ES-I3 (cell line): ENCODE measurements around the gene EPB41L5.

Experiments
- H3K36me3 ChIP-seq: 2 replicates; pipeline ENCODE4 v1.6.1; 2013; ENCODE audit warnings: mild to moderate bottlenecking, low read length, control low read depth, moderate library complexity; ENCODE audit not compliant: insufficient read depth
- H3K4me1 ChIP-seq: 2 replicates; pipeline ENCODE4 v1.6.1; 2013; ENCODE audit warnings: mild to moderate bottlenecking, control low read depth, low read length; ENCODE audit not compliant: insufficient read depth
- H3K9ac ChIP-seq: 2 replicates; pipeline ENCODE4 v1.6.1; 2013; ENCODE audit warnings: low read depth, mild to moderate bottlenecking, low read length, moderate library complexity
- H3K9me3 ChIP-seq: 2 replicates; pipeline ENCODE4 v1.6.1; 2013; ENCODE audit warnings: mild to moderate bottlenecking, low read length, moderate library complexity; ENCODE audit not compliant: control insufficient read depth, insufficient read depth

EPB41L5 gene

GRCh38 chr2:120161190-120161589 lies 148.3 kb downstream of the EPB41L5 start:
- Histone ChIP-seq H3K9me3 (no peaks in the 10 kb centered on the region), H3K36me3 (peaks cover 4% of the 10 kb centered on the region; the same call in 1 of the 2 replicates), H3K9ac (no peak overlapping the region), H3K4me1 (no peaks in the 10 kb centered on the region)

GRCh38 chr2:120162716-120163115 lies 149.8 kb downstream of the EPB41L5 start:
- no peaks in the 10 kb centered on the region for H3K9me3 ChIP-seq
- H3K36me3 ChIP-seq: peaks cover 4% of the 10 kb centered on the region; the same call in 1 of the 2 replicates
- no peaks in the 10 kb centered on the region for H3K4me1 ChIP-seq
- H3K9ac ChIP-seq: no peak overlapping the region

- no peaks in the 10 kb centered on the region for H3K4me1 ChIP-seq
- no peaks in the 10 kb centered on the region; the same call in 1 of the 2 replicates for H3K36me3 ChIP-seq
Observed at GRCh38 chr2:120167272-120167671, 154.4 kb downstream of the EPB41L5 start.

GRCh38 chr2:120169020-120169419 lies 156.1 kb downstream of the EPB41L5 start:
- H3K36me3 ChIP-seq: no peaks in the 10 kb centered on the region; the same call in 1 of the 2 replicates
- no peaks in the 10 kb centered on the region for H3K9me3 ChIP-seq
- no peak overlapping the region for H3K9ac ChIP-seq
- no peaks in the 10 kb centered on the region for H3K4me1 ChIP-seq

More at GRCh38 chr2:120167272-120167671, 154.4 kb downstream of the EPB41L5 start:
- no peak overlapping the region for H3K9ac ChIP-seq
- no peaks in the 10 kb centered on the region for H3K9me3 ChIP-seq

- Histone ChIP-seq H3K9me3 (no peaks in the 10 kb centered on the region), H3K4me1 (peaks cover 4% of the 10 kb centered on the region; the same call in 1 of the 2 replicates), H3K9ac (no peak overlapping the region), H3K36me3 (no peaks in the 10 kb centered on the region; the same call in 1 of the 2 replicates)
Observed at GRCh38 chr2:120174963-120175581, 162.2 kb downstream of the EPB41L5 start.

GRCh38 chr2:120176526-120176925 lies 163.6 kb downstream of the EPB41L5 start:
- Histone ChIP-seq H3K9ac (no peak overlapping the region), H3K4me1 (peaks cover 4% of the 10 kb centered on the region; the same call in 1 of the 2 replicates), H3K36me3 (no peaks in the 10 kb centered on the region; the same call in 1 of the 2 replicates), H3K9me3 (no peaks in the 10 kb centered on the region)

- Histone ChIP-seq H3K4me1 (peaks cover 4% of the 10 kb centered on the region; the same call in 1 of the 2 replicates), H3K9ac (no peak overlapping the region), H3K9me3 (no peaks in the 10 kb centered on the region), H3K36me3 (no peaks in the 10 kb centered on the region; the same call in 1 of the 2 replicates)
Observed at GRCh38 chr2:120177001-120177621, 164.2 kb downstream of the EPB41L5 start.

- Histone ChIP-seq H3K36me3 (no peaks in the 10 kb centered on the region; the same call in 1 of the 2 replicates), H3K9me3 (no peaks in the 10 kb centered on the region), H3K4me1 (peaks cover 4% of the 10 kb centered on the region; the same call in 1 of the 2 replicates), H3K9ac (no peak overlapping the region)
Observed at GRCh38 chr2:120177973-120178372, 165.1 kb downstream of the EPB41L5 start.

- Histone ChIP-seq H3K9me3 (no peaks in the 10 kb centered on the region), H3K36me3 (no peaks in the 10 kb centered on the region), H3K9ac (no peak overlapping the region), H3K4me1 (peaks cover 4% of the 10 kb centered on the region; the same call in 1 of the 2 replicates)
Observed at GRCh38 chr2:120179396-120179795, 166.5 kb downstream of the EPB41L5 start.

- Histone ChIP-seq H3K4me1 (no peaks in the 10 kb centered on the region), H3K9ac (no peak overlapping the region), H3K36me3 (no peaks in the 10 kb centered on the region), H3K9me3 (no peaks in the 10 kb centered on the region)
Observed at GRCh38 chr2:120180066-120180465, 167.2 kb downstream of the EPB41L5 start.

GRCh38 chr2:120182019-120182560 lies 169.2 kb downstream of the EPB41L5 start:
- H3K4me1 ChIP-seq: no peaks in the 10 kb centered on the region
- H3K36me3 ChIP-seq: no peaks in the 10 kb centered on the region
- no peak overlapping the region for H3K9ac ChIP-seq
- no peaks in the 10 kb centered on the region for H3K9me3 ChIP-seq

GRCh38 chr2:120189189-120189588 lies 176.3 kb downstream of the EPB41L5 start:
- Histone ChIP-seq H3K4me1 (no peaks in the 10 kb centered on the region), H3K9me3 (peaks cover 4% of the 10 kb centered on the region; the same call in 1 of the 2 replicates), H3K9ac (no peak overlapping the region), H3K36me3 (no peaks in the 10 kb centered on the region)

- Histone ChIP-seq H3K4me1 (no peaks in the 10 kb centered on the region), H3K36me3 (no peaks in the 10 kb centered on the region), H3K9ac (no peak overlapping the region), H3K9me3 (peaks cover 4% of the 10 kb centered on the region; the same call in 1 of the 2 replicates)
Observed at GRCh38 chr2:120192280-120192679, 179.4 kb downstream of the EPB41L5 start.

GRCh38 chr2:120195553-120195952 lies 182.7 kb downstream of the EPB41L5 start:
- Histone ChIP-seq H3K9me3 (peaks cover 7% of the 10 kb centered on the region; the same call in 1 of the 2 replicates), H3K36me3 (no peaks in the 10 kb centered on the region), H3K4me1 (no peaks in the 10 kb centered on the region), H3K9ac (no peak overlapping the region)
